GM21528 (cell line): Measurements from ENCODE around the gene SIGLEC10.
"Not testable (repeated sequence)": the region's sequence is repeated elsewhere in the genome, so short reads cannot be mapped to it uniquely, and the experiment has no call there.

ENCODE experiments used
- ATAC-seq: cut with Tn5 transposase; IDR thresholded peaks from one replicate; pipeline ENCODE4 v1.9.1; 2021; ENCODE audit warnings: mild to moderate bottlenecking, moderate library complexity; ENCODE audit not compliant: unreplicated experiment, low FRiP score

The SIGLEC10 gene

GRCh38 chr19:51417107-51417809 lies at the start of gene SIGLEC10:
Gene SIGLEC10 (minus strand): TSS chr19:51417642. CDS start chr19:51417581, 61 bp downstream.
- ATAC-seq: no peak

- no peak for ATAC-seq
Measured at GRCh38 chr19:51466723-51467122, 49.3 kb upstream of the SIGLEC10 start.

GRCh38 chr19:51463976-51464581 lies 46.6 kb upstream of the SIGLEC10 start:
- not testable (repeated sequence) for ATAC-seq

GRCh38 chr19:51462681-51463080 lies 45.2 kb upstream of the SIGLEC10 start:
- ATAC-seq: no peak

DNA sequence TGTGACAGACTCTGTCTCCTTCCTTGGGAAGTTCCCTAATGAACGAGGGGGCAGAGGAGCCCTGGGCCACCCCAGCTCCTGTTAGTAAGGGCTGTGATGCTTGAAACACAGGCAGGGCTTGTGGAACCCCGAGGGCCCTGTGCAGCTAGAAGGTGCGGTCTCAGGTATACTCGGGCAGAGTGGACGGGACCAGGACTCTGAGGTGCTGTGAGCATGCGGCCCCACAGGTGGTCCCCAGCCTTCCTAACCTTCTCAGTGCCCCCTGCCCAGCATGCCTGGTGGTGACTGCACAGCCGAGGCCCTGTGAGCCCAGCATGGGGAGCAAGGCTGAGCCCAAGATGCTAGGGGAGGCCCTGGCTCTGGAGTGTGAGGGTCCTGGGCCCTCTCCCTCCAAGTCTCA lies 44.8 kb upstream of the SIGLEC10 start:
- ATAC-seq: no peak

- no peak for ATAC-seq
Measured at GRCh38 chr19:51461723-51462161, 44.3 kb upstream of the SIGLEC10 start.

DNA sequence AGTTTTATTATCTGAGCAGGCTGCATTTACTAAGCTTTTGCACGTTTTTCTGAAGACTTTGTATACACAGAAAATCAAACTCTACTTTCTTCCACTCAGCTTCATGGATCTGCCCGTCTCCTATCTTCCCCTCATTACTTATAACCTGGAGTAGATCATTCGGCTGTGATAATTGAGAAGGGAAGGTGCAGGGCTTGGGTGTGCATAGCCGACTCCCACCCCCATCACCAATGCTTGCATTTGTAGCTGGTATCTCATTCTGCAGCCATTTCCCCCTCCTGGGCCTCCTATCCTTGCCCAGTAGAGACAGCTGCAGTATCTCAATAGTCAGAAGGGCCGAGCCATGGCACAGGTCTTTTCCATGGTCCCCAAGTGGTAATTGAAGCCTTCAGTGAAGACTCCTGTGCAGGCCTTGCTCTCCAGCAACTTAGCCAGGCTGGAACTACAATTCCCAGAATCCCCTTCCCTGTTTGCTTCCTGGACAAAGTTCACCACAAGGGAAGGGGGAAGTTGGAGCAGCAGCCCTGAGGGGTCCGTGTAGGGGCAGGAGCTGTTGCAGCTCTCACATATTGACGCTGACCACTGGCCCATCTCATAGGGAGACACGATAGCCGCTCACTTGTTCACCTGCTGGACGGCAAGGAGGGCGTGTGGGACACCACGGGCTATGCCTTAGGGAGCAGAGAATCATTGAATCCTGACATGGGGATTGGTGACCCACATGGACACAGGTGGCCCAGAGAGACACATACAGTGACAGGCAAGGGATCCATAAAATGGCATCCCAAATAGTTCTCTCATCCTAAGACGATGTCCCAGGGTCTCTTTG lies 42.9 kb upstream of the SIGLEC10 start:
- no peak for ATAC-seq

DNA sequence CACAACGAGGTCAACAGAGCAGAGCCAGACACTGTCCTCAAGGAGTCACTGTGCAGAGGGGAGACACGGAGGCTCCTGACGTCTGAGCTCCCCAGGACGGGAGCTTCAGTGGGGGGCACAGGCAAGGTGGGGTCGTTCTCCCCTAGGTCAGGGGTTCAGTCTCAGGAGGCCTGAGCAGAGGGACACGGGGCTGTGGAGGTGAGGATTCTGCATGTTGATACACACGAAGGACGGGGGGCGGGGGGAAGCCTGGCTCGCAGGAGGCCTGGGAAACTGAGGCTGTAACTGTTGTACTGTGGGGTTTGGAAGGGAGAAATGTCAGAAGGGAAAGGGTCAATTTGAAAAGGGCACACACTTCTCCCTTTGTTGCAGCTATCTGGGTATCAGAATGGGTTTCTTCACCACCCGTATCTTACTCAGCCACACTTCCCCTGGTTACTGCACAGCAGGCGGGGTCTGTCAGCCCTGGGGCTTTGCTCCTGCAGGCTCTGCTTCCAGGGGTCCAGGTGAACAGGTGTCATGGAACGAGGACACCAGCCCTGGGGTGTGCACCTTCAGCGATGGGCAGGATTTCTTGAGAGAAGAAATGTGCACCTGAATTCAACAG lies 41.6 kb upstream of the SIGLEC10 start:
- ATAC-seq: no peak

DNA sequence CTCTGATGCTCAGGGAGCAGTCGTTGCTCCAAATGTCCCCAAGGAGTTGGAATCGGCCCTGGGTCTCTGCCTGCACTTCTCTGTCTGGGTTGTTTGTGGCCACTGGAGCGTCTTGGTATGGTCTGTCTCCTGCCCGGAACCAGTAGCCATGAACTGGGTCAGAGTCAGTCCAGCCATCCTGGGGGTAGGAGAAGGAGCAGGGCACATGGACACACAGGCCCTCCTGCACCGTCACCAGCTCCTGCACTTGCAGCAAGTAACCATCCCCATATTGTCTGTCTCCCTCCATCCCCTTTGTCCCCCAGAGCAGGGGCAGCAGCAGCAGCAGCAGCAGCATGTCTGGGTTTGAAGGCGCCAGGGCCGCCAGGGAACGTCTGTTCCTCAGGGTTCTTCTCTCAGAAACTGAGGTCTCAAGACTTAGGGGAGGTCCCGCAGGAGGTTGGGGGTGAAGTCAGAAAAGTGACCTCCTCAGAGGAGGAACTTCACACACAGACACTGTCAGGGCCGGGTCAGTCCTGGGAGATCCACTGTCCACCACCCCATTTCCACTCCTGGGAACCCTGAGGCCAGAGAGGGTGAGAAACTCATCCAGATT lies 40.7 kb upstream of the SIGLEC10 start, which contains the start of gene SIGLEC8:
TSS of gene SIGLEC8 (minus strand) at position 404 of the 595 bp plus-strand sequence. CDS start at position 337, 67 bp downstream.
- no peak for ATAC-seq

GRCh38 chr19:51457351-51458013 lies 40.0 kb upstream of the SIGLEC10 start:
- ATAC-seq: no peak

GRCh38 chr19:51456541-51457290 lies 39.3 kb upstream of the SIGLEC10 start:
- ATAC-seq: no peak

DNA sequence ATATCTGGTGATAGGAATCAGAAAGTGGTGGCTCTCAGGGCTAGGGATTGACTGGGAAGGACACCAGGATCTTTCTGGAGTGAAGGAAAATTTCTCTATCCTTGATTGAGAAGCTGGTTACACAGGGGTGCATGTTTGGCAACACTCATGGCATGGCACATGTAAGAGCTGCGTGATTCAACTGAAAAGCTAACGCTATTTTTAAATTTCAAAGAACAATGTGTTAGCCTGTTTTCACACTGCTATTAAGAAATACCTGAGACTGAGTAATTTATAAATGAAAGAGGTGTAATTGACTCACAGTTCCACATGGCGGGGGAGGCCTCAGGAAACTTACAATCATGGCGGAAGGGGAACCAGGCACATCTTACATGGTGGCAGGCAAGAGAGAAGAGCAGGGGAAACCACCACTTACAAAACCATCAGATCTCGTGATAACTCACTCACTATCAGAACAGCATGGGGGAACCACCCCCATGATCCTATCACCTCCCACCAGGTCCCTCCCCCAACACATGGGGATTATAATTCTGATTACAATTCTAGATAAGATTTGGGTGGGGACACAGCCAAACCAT lies 33.4 kb upstream of the SIGLEC10 start:
- ATAC-seq: no peak

DNA sequence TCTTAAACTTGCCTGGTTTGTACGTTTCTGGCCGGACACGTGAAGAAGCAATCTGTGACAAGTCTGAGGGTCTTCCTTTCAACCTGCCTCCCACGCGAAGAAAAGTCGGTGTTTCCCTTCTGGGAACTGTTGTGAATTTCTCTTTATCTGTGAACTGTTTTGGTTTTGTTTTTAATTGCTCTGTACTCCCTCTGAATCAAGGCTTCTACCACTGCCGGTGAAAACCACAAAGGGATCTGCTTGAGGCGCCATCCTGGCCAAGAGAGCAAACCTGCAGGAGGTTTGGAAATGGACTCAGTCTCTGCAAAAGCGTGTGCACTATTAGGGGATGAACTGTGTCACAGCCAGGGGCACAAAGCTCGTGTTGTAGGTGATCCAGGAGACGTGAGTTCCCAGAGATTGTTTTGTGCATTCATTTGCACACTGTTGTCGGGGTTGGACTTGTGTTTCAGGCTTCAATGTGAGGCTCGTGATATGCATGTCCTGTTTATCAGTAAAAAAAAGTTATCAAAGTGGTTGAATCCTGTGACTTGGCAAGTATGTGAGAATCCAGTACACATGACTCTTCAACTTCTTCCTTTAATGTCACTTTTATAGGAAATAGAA lies 31.1 kb upstream of the SIGLEC10 start:
- no peak for ATAC-seq

DNA sequence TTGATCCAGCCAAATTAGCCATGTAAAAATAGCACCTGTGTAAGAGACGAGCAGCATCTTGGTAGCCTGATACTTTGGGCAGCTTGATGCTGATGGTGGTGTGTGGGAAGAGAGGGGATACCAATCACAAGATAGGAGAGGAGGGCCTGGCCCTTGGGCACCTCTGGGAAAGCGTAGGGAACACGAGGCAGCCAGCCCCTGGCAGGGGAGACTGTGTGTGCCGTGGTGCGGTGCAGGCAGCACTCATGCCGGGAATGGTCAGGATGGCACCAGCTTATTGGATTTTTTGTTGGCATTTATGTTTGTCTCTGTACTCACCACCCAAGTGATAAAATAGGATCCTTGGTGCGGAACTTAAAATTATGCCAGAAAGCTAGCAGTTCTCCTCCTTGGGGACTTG lies 30.6 kb upstream of the SIGLEC10 start:
- ATAC-seq: no peak

- ATAC-seq: not testable (repeated sequence)
Measured at GRCh38 chr19:51447510-51447909, 30.1 kb upstream of the SIGLEC10 start.

- peak; percentile 89 for ATAC-seq
Measured at GRCh38 chr19:51441410-51442390, 24.3 kb upstream of the SIGLEC10 start.

DNA sequence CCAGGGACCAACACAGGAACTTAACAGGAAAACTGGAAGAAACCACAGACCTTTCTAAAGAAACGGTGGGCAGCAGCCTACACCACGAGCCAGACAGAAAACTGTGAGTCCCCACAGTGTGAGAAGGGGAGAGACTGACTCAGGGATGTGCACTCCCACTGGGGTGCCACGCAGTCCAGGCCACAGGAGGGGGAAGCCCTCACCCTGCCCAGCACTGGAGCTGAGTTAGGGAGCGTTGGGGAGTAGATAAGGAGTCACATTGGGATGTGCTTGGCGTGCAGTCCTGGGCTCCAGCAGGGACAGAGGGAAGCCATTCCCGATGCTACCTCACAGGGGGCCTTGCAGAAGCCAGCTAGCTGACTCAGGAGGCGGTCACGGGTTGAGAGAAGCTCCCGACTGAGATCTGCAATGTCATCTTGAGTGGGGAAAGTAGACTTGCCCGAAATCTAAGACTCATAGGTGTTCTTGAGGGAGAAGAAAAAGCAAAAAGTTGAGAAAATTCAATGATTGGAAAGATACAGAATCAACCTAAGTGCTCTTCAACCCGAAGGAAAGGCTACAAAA lies 23.5 kb upstream of the SIGLEC10 start:
- no peak for ATAC-seq
